ENCODE measurements around the gene NUTM2D.
"Not testable (repeated sequence)": the region's sequence is repeated elsewhere in the genome, so short reads cannot be mapped to it uniquely, and the experiment has no call there.

The NUTM2D gene, protein sequence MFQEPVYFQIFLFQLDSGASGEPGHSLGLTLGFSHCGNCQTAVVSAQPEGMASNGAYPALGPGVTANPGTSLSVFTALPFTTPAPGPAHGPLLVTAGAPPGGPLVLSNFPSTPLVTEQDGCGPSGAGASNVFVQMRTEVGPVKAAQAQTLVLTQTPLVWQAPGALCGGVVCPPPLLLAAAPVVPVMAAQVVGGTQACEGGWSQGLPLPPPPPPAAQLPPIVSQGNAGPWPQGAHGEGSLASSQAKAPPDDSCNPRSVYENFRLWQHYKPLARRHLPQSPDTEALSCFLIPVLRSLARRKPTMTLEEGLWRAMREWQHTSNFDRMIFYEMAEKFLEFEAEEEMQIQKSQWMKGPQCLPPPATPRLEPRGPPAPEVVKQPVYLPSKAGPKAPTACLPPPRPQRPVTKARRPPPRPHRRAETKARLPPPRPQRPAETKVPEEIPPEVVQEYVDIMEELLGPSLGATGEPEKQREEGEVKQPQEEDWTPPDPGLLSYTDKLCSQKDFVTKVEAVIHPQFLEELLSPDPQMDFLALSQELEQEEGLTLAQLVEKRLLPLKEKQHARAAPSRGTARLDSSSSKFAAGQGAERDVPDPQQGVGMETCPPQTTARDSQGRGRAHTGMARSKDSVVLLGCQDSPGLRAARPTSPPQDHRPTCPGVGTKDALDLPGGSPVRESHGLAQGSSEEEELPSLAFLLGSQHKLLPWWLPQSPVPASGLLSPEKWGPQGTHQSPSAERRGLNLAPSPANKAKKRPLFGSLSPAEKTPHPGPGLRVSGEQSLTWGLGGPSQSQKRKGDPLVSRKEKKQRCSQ

DNA sequence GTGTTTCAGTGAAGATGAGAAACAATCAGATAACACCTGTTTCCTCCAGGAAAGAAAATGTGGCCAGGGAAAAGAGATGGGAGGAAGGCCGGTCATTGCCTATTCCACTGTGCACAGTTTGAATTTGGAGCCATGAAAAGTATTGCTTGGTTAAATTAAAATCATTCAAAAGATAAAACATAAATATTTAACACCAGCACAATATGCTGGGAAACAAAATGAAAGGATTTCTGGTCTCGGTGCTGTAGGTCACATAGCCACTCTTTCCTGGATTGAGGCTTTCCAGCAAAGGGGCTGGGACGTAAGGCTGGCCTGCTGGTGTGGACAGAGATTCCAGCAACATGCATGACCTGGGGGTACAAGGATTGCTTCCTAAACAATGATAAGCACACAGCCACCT, at the start of gene NUTM2D:
TSS of gene NUTM2D (plus strand) at position 301 of the 400 bp plus-strand sequence. CDS start 522 bp downstream, outside the sequence.
- DNase-seq; intact Hi-C loops (cut with DNase I): not testable (repeated sequence)

- DNase-seq; intact Hi-C loops (cut with DNase I): not testable (repeated sequence)
Observed at GRCh38 chr10:87308702-87309101, 48.8 kb upstream of the NUTM2D start.

DNA sequence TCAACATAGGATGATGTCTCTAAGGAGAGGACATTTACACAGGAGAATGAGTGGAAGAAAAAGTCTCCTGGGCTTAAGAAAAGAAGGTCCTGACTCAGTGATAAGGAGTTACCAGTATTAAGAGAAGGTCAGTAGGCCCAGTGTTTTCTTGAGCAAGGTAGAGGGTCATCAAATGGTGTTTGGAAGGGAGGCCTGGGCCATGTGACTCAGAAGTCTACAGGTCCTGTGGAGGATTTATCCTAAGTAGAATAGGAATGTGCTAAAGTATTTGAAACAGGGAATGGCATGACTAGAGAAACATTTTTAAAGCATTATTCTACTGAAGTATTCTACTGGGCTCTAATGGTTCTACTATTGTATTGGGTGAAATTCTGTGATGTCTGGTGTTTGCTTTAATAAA, 47.9 kb upstream of the NUTM2D start:
- intact Hi-C loops (cut with DNase I); DNase-seq: not testable (repeated sequence)

DNA sequence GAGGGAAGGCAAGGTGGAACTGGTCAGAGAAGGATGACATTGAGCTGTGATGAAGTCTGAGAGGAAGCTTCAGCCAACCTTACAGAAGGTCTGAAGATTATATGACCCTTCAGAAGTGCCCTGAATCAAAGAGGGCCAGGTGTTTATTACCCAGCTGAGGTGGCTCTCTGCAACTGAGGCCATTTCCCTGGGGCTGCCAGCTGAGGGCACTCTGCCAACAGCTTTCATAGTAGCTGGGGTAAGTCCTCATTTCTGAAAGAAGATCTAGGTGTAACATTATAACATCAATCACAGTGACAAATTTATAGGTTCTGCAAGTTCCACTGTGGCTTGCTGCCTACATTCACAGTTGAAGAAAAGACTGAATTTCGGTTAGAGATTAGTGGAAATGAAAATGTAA, 46.0 kb upstream of the NUTM2D start:
- DNase-seq; intact Hi-C loops (cut with DNase I): not testable (repeated sequence)

DNA sequence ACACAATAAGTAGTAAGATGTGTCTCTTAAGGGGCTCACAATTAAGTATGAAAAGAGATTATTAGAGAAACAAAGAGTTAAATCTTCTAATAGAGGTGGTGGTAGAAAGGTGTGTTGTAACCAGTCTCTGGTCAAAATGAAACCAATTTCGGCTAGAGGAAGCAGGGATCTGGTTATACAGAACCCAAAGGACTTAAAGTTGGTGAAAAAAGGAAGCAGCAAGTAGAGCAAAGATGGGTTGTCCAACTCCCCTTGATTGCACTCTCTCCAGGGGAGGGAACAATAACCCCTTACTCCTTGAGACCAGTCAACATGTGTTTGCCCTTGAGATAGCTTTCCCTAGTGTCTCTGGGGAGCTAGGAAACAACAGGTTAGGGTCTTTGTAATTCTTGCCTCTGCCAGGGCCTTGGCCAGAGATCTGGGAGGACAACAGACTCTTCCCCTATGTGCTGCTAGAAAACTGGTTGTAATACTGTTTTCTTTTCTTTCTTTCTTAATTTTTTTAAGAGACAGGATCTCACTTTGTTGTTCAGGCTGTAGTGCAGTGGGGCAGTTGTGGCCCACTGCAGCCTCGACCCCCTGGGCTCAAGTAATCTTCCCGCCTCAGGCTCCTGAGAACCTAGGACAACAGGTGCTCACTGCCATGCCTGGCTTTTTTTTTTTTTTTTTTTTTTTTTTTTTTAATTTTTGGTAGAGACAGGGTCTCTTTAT, 43.7 kb upstream of the NUTM2D start:
- DNase-seq; intact Hi-C loops (cut with DNase I): not testable (repeated sequence)

DNA sequence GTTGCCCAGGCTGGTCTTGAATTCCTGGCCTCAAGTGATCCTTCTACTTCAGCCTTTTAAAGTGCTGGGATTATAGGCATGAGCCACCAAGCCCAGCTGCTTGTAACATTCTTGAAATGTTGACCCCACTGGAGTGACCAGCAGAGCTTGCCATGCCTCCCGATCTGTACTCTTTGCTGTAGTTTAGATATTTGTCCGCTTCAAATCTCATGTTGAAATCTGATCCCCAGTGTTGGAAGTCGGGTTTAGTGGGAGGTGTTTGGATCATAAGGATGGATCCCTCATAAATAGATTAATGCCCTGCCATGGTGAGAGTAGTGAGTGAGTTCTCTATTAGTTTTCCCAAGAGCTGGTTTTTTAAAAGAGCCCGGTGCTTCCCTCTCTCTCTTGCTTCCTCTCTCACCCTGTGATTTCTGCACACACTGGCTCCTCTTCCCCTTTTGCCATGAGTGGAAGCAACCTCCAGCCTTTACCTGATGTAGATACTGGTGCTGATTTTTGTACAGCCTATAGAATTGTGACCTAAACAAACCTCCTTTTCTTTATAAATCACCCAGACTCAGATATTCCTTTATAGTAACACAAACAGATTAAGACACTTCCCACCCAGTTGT, 43.1 kb upstream of the NUTM2D start:
- DNase-seq; intact Hi-C loops (cut with DNase I): not testable (repeated sequence)

GRCh38 chr10:87321505-87321904, 36.0 kb upstream of the NUTM2D start:
- intact Hi-C loops (cut with DNase I); DNase-seq: not testable (repeated sequence)

GRCh38 chr10:87324559-87324958, 33.0 kb upstream of the NUTM2D start:
- intact Hi-C loops (cut with DNase I); DNase-seq: not testable (repeated sequence)

GRCh38 chr10:87327958-87328357, 29.6 kb upstream of the NUTM2D start:
- DNase-seq; intact Hi-C loops (cut with DNase I): not testable (repeated sequence)

DNA sequence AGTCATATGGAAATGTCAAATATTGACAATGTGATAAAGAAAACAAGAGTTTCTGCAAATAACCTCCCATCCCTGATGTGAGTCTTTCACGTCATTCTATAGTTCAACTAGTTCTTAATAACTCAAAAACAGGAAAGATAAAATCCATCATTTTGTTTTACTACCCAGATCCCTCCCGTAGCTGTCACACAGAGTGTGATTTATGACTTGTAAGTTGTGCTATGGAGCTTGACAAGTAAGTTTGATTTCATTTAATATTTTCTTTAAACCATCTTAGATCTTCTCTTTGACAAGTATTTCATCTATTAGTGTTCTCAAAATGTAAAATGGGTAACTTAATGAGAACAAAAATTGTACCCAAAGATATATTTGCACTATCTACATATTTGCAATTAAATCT, 28.4 kb upstream of the NUTM2D start:
- intact Hi-C loops (cut with DNase I); DNase-seq: not testable (repeated sequence)

DNA sequence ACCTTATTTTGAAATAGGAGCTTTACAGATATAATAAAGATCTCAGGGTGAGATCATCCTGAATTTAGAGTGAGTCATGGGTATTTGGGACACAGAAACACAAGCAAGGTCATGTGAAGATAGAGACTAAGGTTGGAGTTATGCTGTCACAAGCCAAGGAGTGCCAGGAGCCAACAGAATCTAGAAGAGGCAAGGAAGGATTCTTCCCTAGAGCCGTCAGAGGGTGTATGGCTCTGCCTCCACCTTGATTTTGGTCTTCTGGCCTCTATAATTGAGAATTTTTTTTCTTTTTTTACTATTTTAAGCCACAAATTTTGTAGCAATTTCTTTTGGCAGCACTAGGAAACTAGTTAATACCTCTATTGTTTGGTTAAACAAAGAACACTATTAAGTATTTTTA, 24.9 kb upstream of the NUTM2D start:
- intact Hi-C loops (cut with DNase I): not testable (repeated sequence)
- DNase-seq: peak in 1 of 42 donors; percentile 16

GRCh38 chr10:87340411-87340810, 17.1 kb upstream of the NUTM2D start:
- intact Hi-C loops (cut with DNase I); DNase-seq: not testable (repeated sequence)

- intact Hi-C loops (cut with DNase I): not testable (repeated sequence)
- peak in 4 of 42 donors; percentile 2 to 42 (median 12) for DNase-seq
Observed at GRCh38 chr10:87341546-87342142, 15.9 kb upstream of the NUTM2D start.

DNA sequence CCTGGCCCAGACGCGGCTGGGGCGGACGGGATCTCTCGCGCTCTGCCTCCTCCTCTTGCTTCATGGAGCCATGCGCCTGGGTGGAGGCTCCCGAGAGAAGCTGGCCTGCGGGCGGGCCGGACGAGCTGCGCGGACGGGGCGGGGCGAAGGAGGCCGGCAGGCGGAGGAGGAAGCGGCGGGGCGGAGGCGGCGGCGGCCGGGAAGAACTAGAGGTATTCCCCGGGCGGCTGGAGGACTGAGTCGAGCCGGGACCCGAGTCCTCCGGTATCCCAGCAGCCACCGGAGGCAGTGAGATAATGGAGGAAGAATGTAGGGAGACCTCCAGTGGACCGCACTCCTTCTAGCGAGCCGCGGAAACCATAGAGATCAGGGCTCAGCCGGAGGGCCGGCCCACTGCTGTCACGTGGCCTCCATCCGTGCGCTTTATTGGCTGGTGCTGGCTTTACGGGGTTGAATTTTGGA, 15.3 kb upstream of the NUTM2D start:
- intact Hi-C loops (cut with DNase I): not testable (repeated sequence)

GRCh38 chr10:87342711-87343258, 14.8 kb upstream of the NUTM2D start:
- DNase-seq: peak; percentile 68 to 95 (median 87)
- intact Hi-C loops (cut with DNase I): not testable (repeated sequence)

More for the DNA sequence above, 15.3 kb upstream of the NUTM2D start:
- peak; percentile 65 to 97 (median 91) for DNase-seq

DNA sequence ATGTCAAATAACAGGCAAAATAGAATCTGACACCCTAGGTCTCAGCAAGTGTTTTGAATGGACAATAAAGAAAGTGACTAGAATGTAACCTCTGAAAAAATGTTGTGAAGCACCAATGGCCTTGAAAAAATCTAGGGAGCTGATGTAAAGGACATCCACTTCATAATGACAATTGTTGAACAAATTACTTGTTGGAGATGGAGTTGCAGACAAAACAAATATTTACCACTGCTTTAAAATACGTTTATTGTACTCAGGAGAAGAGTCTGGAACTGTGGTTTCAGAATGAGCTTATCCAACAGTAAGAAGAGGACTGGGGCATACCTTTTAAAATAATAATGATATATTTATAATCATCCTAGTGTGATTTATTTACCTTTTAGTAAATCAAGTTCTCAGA, 11.8 kb upstream of the NUTM2D start:
- DNase-seq; intact Hi-C loops (cut with DNase I): not testable (repeated sequence)

DNA sequence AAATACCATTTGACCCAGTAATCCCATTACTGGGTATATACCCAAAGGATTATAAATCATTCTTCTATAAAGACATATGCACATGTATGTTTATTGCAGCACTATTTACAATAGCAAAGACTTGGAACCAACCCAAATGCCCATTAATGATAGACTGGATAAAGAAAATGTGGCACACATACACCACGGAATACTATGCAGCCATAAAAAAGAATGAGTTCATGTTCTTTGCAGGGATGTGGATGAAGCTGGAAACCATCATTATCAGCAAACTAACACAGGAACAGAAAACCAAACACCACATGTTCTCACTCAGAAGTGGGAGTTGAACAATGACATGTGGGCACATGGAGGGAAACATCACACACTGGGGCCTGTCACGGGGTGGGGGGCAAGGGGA, 7.4 kb upstream of the NUTM2D start:
- intact Hi-C loops (cut with DNase I): not testable (repeated sequence)

GRCh38 chr10:87352825-87353224, 4.7 kb upstream of the NUTM2D start:
- intact Hi-C loops (cut with DNase I); DNase-seq: not testable (repeated sequence)

More for the DNA sequence above, 7.4 kb upstream of the NUTM2D start:
- DNase-seq: not testable (repeated sequence)

All from head of caudate nucleus (tissue), 42 donors.